OCI-LY7 (cell line): ENCODE data around the gene ST14.

Source experiments
- EZH2phosphoT487 ChIP-seq: fragments of 200-600 bp; sonication (generic); IDR thresholded peaks from 2 replicates; pipeline ENCODE4 v1.6.1; 2018; ENCODE audit warnings: low read depth, borderline replicate concordance, mild to moderate bottlenecking, mixed run types, antibody characterized with exemption, low read length, moderate library complexity, mixed read lengths
- TF ChIP-seq, protein P1 (sequence below): fragments of 200-600 bp; sonication (generic); conservative IDR thresholded peaks from 2 replicates; pipeline ENCODE4 v1.5.1; 2014; ENCODE audit warnings: mild to moderate bottlenecking, antibody characterized with exemption, low read length, moderate library complexity, mixed read lengths

- TF ChIP-seq, protein P1, sequence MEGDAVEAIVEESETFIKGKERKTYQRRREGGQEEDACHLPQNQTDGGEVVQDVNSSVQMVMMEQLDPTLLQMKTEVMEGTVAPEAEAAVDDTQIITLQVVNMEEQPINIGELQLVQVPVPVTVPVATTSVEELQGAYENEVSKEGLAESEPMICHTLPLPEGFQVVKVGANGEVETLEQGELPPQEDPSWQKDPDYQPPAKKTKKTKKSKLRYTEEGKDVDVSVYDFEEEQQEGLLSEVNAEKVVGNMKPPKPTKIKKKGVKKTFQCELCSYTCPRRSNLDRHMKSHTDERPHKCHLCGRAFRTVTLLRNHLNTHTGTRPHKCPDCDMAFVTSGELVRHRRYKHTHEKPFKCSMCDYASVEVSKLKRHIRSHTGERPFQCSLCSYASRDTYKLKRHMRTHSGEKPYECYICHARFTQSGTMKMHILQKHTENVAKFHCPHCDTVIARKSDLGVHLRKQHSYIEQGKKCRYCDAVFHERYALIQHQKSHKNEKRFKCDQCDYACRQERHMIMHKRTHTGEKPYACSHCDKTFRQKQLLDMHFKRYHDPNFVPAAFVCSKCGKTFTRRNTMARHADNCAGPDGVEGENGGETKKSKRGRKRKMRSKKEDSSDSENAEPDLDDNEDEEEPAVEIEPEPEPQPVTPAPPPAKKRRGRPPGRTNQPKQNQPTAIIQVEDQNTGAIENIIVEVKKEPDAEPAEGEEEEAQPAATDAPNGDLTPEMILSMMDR = no peak
- TF ChIP-seq EZH2phosphoT487 = no peak
Measured at GRCh38 chr11:130115218-130115617, 44.4 kb upstream of the ST14 start.
